OCI-LY3 (cell line): Measurements from ENCODE around the gene LETM1.

ENCODE experiments used
- EZH2phosphoT487 ChIP-seq: fragments of 200-600 bp; shearing (Covaris generic); IDR thresholded peaks from 2 replicates; pipeline ENCODE4 v1.6.1; 2018; ENCODE audit warnings: antibody characterized with exemption, mixed run types, low read depth
- TF ChIP-seq, protein P1 (sequence below): fragments of 200-600, 300-600 bp; sonication (generic); IDR thresholded peaks from 2 replicates; pipeline ENCODE4 v1.5.1; 2014; ENCODE audit warnings: antibody characterized with exemption, low read length, low read depth

DNA sequence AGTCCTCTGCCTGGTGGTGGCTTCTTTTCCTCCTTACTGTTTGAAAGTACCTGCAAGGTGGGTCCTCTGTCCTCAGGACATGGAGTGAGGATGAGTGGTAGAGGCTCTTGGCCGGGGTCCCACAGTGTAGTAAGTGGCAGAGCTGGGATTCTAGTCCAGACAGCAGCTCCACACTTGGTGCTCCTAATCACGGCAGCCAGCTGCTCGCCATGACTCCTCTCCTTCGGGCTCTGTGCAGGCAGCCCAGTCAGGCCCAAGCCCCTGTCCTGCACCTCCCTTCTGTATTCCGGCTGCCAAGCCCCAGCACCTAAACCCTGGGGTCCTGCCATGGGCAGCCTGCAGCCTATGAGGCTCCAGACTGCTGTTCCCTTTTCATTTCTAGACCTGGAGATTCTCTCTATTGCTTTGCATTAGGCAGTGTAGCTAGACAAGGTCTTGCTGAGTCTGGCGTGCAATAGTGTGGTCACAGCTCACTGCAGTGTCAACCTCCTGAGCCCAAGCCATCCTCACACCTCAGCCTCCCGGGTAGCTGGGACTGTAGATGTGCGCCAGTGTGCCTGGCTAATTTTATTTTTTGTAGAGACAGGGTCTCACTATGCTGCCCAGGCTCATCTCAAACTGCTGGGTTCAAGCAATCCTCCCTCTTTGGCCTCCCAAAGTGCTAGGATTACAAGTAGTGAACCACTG is 40.2 kb upstream of the LETM1 start:
- TF ChIP-seq, protein P1, sequence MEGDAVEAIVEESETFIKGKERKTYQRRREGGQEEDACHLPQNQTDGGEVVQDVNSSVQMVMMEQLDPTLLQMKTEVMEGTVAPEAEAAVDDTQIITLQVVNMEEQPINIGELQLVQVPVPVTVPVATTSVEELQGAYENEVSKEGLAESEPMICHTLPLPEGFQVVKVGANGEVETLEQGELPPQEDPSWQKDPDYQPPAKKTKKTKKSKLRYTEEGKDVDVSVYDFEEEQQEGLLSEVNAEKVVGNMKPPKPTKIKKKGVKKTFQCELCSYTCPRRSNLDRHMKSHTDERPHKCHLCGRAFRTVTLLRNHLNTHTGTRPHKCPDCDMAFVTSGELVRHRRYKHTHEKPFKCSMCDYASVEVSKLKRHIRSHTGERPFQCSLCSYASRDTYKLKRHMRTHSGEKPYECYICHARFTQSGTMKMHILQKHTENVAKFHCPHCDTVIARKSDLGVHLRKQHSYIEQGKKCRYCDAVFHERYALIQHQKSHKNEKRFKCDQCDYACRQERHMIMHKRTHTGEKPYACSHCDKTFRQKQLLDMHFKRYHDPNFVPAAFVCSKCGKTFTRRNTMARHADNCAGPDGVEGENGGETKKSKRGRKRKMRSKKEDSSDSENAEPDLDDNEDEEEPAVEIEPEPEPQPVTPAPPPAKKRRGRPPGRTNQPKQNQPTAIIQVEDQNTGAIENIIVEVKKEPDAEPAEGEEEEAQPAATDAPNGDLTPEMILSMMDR = no peak
- TF ChIP-seq EZH2phosphoT487 = no peak
